ENCODE measurements around the gene HDAC4.

The HDAC4 gene

GRCh38 chr2:239395524-239395923, 5.3 kb downstream of the HDAC4 start:
- no peak for DNase-seq

GRCh38 chr2:239394978-239395377, 5.8 kb downstream of the HDAC4 start:
- no peak for DNase-seq

- no peak for DNase-seq
Observed at GRCh38 chr2:239394346-239394945, 6.4 kb downstream of the HDAC4 start.

GRCh38 chr2:239393941-239394340, 6.9 kb downstream of the HDAC4 start:
- no peak for DNase-seq

- DNase-seq, result no peak
Observed at GRCh38 chr2:239393388-239393940, 7.4 kb downstream of the HDAC4 start.

- DNase-seq, result no peak
Observed at GRCh38 chr2:239392688-239393387, 8.0 kb downstream of the HDAC4 start.

- no peak for DNase-seq
Observed at GRCh38 chr2:239392072-239392357, 8.8 kb downstream of the HDAC4 start.

- DNase-seq, result no peak
Observed at GRCh38 chr2:239391286-239392071, 9.3 kb downstream of the HDAC4 start.

GRCh38 chr2:239390546-239391285, 10.1 kb downstream of the HDAC4 start:
- no peak for DNase-seq

GRCh38 chr2:239389414-239390329, 11.1 kb downstream of the HDAC4 start:
- no peak for DNase-seq

GRCh38 chr2:239388236-239389151, 12.3 kb downstream of the HDAC4 start:
- DNase-seq, result no peak

GRCh38 chr2:239387811-239388210, 13.0 kb downstream of the HDAC4 start:
- DNase-seq, result no peak

- DNase-seq, result no peak
Observed at GRCh38 chr2:239386872-239387445, 13.9 kb downstream of the HDAC4 start.

- no peak for DNase-seq
Observed at GRCh38 chr2:239386001-239386670, 14.7 kb downstream of the HDAC4 start.

GRCh38 chr2:239385096-239386000, 15.5 kb downstream of the HDAC4 start:
- DNase-seq, result no peak

GRCh38 chr2:239383759-239384156, 17.1 kb downstream of the HDAC4 start:
- no peak for DNase-seq

GRCh38 chr2:239383036-239383758, 17.6 kb downstream of the HDAC4 start:
- no peak for DNase-seq

- no peak for DNase-seq
Observed at GRCh38 chr2:239382384-239382880, 18.4 kb downstream of the HDAC4 start.

Measured in cerebellar nuclear complex (tissue), 1 donor.